Kasumi-1 (cell line): ENCODE measurements around the gene SNED1.
A peak's percentile ranks its signal among the peaks of the same experiment; 100 is the strongest.

ENCODE experiments used
- DNase-seq, 2 experiments: peaks; one replicate each; lab custom pipeline; 2025; lab: John Stamatoyannopoulos, UW

The SNED1 gene

GRCh38 chr2:240992572-240993291 lies 5.7 kb upstream of the SNED1 start:
- no peak for DNase-seq

DNA sequence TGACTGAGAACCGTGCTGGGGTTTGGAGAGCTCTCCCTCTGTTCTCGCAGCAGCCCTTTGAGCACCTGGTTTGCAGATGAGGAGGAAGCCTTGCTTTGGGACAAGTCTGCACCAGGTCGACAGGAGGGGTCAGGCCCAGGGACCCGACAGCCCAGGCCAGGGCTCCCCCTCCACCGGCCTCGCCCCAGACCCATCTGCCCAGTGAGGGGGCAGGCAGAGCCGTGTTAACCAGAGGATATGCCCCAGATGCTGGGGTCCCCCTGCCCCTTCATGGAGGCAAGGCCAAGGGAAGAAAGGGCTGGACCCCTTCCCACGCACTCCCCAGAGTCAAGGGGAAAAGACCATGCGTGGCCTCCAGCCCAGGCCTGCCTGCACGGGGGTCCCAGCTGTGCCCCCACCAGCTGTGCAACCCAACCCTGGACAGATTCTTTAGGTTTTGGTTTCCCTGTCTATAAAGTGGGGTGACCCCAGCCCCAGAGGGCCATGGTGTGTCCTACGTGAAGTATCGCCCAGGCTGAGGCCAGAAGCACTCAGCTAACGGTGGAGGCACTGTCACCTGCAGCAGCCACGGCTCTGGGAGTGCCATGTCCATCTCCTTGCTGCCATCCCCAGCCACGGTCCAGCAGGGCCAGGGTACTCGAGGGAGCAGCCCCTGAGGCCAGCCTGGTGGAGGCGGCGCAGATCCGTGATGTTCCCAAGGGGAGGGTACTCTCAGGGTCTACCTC lies 4.8 kb upstream of the SNED1 start:
- peak in 1 of 2 experiments; percentile 19 for DNase-seq

DNA sequence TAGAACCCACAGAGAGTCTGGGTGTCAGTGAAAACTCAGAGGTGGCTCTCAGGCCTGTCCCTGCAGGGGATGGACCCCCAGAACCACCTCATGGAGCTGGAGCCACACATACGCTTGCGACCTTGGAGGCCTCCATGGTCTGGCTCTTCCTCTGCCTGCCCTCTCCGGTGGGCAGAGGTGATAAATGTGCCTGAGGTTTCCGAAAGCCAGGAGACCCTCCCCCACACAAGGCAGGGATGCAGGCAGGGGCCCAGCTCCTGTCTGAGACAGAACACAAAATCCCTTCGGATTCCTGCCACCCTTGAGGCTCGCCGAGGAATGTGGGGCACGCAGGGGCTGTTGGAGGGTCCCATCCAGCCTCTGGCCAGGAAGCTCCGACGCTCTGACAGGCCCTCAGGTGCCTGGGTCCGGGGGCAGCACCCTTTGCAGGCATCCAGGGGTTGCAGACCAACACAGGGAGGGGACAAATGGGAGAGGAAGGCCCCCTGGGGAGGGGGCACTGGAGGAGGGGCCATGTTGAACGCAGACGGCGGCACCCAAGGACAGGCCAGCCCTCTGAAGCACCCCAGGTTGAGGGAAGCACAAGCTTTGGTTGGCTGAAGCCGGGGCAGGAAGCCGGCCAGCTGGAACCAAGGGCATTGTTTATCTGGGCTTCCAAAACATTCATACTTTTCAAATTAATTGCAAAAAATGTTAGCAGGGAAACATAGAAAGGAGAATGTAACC lies 4.1 kb upstream of the SNED1 start:
- DNase-seq = no peak

DNA sequence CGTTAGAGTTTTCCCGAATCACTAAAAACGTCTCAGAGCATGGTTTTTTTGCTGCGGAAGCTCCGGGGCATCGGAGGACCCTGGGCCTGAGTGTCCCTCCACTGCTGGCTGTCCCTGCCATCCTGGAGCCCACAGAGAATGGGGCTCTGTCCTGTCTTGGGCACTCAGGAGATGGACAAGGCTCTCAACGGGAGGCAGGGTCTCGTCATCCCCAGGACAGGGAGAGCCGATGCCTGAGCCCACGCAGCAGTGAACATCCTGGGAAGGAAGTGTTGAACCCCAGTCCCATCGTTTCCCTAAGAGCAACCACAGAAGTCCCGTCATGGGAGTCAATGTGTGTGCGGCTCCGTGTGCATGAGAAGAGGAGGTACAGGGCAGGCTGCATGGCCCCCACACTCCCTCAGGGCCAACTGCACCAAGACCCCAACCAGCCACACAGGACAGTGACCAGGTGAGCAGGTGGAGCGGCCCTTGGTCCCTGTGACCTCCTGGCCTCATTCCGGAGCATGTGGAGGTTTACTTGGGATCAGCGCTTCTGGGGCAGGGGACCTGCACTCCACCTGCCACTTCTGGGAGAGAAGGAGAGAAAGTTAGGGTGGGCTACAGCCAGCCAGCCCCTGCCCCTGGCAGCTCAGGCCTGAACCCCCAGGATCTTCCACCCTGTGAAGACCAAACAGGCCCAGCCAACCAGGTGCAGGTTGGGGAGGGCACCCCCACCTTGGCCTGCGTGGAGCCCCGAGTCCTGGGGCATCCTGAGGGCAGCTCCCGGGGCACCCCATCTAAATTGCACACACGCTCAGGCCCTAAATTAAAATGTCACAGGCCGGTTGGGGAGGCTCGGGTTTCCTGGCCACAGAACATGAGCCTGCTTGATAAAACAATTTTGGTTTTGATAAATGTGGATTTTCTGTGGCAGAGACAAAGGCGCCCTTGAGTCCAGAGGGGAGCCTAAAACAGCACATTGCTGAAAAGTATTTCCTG lies 3.1 kb upstream of the SNED1 start:
- DNase-seq = no peak

DNA sequence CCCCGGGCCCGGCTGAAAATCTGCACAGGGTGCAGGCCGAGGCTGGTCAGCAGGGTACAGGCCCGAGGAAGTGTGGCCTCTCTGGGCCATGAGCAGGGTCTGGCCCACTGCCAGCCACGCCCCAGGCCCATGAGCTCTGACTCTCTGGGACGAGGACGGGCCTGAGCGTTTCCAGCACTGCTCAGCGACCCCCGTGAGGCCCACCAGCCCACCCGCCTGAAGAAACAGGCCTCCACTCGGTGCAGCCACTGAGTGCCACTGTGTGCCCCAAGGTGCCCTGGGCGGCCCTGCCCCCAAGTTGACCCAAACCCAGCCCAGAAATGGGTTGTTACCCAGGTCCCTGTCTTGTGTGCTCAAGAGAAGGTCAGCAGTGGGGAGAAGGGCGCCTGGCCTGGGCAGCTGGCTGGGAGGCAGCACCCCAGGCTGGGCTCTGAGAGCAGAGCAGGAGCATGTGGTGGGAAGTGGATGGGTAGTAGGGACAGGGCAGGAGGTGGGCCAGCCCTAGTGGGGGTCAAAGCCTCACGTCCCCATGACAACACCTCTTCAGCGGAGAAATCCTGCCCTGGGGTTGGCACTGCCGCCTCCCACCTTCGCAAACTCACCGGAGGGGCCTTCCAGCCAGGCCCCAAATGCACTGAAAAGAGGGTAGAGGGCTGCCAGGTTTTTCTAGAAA lies 2.1 kb upstream of the SNED1 start:
- DNase-seq = no peak

- no peak for DNase-seq
These were observed 1.6 kb upstream of the SNED1 start for GRCh38 chr2:240996834-240997140.

- no peak for DNase-seq
These were observed 1.1 kb upstream of the SNED1 start for GRCh38 chr2:240997141-240997855.

DNA sequence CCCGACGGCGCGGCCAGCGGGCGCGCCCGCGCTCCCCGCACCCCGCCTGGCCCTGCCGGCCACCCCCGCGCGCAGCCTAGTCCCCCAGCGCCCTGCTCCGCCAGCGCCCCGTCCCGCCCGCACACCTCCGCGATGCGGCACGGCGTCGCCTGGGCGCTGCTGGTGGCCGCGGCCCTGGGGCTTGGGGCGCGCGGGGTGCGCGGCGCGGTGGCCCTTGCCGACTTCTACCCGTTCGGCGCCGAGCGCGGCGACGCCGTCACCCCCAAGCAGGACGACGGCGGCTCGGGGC lies 232 bp downstream of the SNED1 start:
- no peak for DNase-seq

DNA sequence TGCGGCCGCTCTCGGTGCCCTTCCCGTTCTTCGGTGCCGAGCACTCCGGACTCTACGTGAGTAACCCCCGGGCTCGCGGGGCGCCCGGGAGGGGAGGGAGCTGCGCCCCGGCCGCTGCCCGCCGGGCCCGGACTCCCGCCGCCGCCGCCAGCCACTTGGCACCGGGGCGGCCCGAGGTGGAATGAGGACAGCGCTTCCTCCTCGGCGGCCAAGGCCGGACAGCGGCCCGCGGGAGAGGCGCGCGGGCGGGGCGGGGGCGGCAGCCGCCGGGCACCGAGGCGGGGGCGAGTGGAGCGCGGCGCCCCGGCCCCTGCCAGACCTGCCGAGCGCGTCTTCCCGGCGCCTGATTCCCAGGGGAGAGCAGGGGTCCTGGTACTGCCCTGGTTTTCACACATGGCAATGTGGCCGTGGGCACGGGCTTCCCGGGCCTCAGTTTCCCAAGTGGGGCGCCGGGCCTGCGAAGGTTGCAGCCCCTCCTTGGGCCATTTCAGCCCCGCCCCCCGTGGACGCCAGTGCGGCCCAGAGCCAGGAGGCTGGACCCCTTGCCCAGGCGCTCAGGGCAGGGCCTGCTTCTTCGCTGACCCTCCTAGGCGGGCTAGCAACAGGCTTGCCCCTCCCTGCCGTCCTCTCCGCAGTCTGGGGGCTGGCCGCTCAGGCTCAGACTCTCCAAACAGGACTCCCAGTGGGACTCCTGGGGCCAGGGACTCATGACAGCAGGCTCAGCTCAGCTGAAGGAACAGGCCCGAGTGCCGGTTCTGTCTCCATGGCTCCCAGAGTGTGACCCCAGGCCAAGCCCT lies 775 bp downstream of the SNED1 start:
- no peak for DNase-seq

DNA sequence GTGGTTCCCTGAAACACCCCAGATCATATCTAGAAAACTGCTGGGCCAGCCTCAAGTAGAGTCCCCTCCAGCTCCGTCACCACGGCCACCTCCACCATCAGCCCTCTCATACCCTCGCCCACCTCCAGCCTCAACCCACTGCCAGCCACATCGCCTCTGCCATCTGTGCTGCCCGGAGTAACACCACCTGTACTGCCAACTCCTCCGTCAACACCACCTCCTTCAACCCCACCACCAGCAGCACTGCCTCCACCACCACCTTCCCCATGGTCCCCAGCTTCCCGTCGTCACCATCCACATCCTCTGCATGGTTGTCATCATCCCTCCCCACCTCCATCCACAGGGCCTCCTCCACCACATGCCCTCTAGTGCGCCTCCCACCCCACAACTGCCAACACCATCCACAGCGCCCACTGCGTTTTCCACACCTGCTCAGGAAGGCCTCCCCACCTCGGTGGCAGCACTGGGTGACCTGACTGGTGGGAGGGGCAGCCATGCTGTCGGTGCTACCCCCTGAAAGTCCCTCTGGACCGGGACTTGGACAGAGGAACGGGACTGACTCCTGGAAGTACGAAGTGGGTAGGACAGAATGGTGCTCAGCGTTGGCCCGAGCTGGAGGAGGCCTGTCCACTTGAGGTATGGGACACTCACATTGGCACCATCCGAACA lies 1.6 kb downstream of the SNED1 start:
- no peak for DNase-seq

DNA sequence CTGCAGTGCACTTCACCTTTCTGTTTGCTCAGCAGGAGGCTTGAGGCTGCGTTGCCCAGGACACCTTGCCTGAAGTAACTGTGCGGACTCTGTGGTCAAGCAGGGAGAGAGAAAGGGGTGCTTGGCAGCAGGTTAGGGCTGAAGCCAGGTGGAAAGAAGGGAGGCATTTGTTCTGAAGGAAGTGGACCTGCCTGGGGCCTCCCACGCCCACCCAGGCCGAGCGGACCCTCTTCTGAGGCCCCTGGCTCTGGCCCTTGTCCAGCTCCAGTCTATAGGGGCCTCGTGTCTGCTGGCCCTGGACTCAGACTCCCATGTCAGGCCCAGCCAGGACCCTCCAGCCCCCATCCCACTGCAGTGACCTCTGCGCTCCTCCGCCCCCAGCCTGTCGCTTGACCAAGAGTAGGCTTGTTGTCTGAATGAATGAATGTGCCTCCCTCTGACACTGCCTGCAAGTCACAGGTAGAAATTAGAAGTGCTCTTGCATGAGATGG lies 2.5 kb downstream of the SNED1 start:
- DNase-seq = no peak

- DNase-seq = no peak
These were observed 3.2 kb downstream of the SNED1 start for GRCh38 chr2:241001413-241002274.

DNA sequence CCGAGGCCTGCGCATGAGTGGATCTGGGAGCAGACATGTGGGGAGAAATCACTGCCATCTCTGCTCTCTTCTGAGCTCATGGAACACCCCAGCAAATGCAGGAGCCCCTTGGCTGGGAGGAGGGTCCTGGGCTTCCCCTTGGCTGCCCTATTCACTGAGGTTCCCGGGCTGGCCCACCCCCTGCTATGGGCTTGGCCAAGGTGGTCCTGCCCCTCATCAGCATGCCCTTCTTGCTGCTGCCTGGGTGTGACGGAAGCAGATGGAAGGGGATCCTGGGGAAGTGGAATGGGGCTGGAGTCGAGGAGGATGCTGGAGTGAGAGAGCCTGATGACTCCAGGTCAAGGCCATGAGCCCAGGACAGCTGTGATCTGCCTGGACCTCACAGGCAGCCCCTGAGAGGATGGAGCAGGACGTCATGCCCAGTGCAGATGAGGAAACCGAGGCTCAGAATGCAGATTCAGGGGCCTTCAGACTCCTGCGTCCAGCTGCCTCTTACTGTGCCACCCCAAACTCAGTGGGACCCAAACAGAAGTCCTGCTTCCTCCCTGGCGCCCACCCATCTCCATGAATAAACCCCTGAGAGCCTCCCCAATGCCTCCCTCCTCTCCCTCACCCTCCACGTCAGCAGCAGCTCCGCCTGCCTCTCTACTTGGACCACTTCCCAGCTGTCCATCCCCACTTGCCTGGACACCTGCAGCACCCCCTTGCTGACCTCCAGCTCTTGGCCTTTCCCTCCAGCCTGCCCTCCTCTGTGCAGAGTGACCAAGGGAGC lies 4.0 kb downstream of the SNED1 start:
- no peak for DNase-seq

GRCh38 chr2:241003047-241003360 lies 4.6 kb downstream of the SNED1 start:
- DNase-seq = no peak

DNA sequence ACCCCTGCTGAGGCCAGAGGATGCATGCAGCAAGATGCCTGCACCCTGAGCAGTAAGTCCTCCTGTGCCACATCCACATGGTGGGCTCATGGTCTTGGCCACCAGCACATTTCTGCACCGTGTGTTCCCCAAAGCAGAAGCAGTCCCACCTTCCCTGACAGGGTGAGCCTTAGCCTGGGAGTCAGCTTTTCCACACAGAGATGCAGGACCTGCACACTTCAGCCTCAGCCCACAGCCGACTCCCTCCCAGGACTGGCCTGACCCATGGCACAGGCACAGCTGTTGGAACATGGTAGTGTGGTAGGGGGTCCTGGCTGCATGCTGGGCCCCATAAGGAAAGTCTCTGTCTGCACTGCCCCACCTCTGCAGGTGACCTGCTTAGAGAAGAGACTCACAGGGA lies 5.0 kb downstream of the SNED1 start:
- DNase-seq = no peak

- no peak for DNase-seq
These were observed 5.6 kb downstream of the SNED1 start for GRCh38 chr2:241003830-241004564.

DNA sequence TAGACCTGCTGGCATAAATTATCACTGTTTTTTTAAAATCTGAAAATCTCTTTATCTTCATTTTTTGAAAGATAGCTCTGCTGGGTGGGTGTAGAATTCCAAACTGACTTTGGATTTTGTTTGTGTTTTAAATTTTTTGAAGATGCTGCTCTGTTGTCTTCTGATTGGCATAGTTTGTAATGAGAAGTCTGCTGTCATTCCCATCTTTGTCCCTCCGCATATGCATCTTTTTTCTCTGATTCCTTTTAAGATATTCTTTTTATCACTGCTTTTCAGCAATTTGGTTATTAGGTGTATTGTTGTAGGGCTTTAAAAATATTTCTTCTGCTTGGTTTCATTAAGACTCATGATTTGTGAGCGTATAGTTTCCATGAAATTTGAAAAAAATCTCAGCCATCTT lies 7.2 kb downstream of the SNED1 start:
- DNase-seq = no peak
